H9 (cell line): ENCODE data around the gene MB21D2. TPM values are rescaled to one million over a fixed set of nuclear protein-coding genes. Genes with fewer than 3 reads are reported as not detected.

Experiments
- DNase-seq: peaks from one replicate; pipeline ENCODE4 v3.0.0-alpha.2; 2017
- H2AFZ ChIP-seq: one replicate; pipeline ENCODE4 v1.6.1; 2013; ENCODE audit warnings: mild to moderate bottlenecking, low read length, control low read depth, moderate library complexity
- H2AK5ac ChIP-seq: 2 replicates; pipeline ENCODE4 v1.6.1; 2013; ENCODE audit warnings: low read length, control low read depth, mixed read lengths; ENCODE audit not compliant: insufficient read length
- H2BK120ac ChIP-seq: one replicate; pipeline ENCODE4 v1.6.1; 2013; ENCODE audit warnings: low read depth, mild to moderate bottlenecking, low read length, control low read depth, inconsistent platforms; ENCODE audit not compliant: poor library complexity, severe bottlenecking
- H2BK12ac ChIP-seq: 2 replicates; pipeline ENCODE4 v1.6.1; 2013; ENCODE audit warnings: low read length, control low read depth, mixed read lengths, low read depth; ENCODE audit not compliant: insufficient read length
- H2BK15ac ChIP-seq: 2 replicates; pipeline ENCODE4 v1.6.1; 2013; ENCODE audit warnings: low read depth, low read length, control low read depth
- H2BK20ac ChIP-seq: one replicate; pipeline ENCODE4 v1.6.1; 2013; ENCODE audit warnings: low read depth, mild to moderate bottlenecking, low read length, control low read depth, inconsistent platforms; ENCODE audit not compliant: poor library complexity, severe bottlenecking
- H2BK5ac ChIP-seq: 2 replicates; pipeline ENCODE4 v1.6.1; 2013; ENCODE audit warnings: low read length, control low read depth, mixed read lengths; ENCODE audit not compliant: insufficient read length
- H3K14ac ChIP-seq: 2 replicates; pipeline ENCODE4 v1.6.1; 2013; ENCODE audit warnings: low read length, control low read depth; ENCODE audit not compliant: insufficient read depth
- H3K18ac ChIP-seq: 2 replicates; pipeline ENCODE4 v1.6.1; 2013; ENCODE audit warnings: low read depth, mild to moderate bottlenecking, mixed read lengths, low read length, control low read depth; ENCODE audit not compliant: insufficient read length
- H3K23ac ChIP-seq: 2 replicates; pipeline ENCODE4 v1.6.1; 2013; ENCODE audit warnings: low read length, control low read depth, mixed read lengths, low read depth; ENCODE audit not compliant: insufficient read length
- H3K23me2 ChIP-seq: 2 replicates; pipeline ENCODE4 v1.6.1; 2013; ENCODE audit warnings: low read depth, mild to moderate bottlenecking, mixed read lengths, low read length, control low read depth; ENCODE audit not compliant: insufficient read length, poor library complexity, severe bottlenecking
- H3K27ac ChIP-seq: 2 replicates; pipeline ENCODE4 v1.5.1; 2013; ENCODE audit warnings: low read length, control low read depth, mixed read lengths, low read depth; ENCODE audit not compliant: insufficient read length
- H3K27me3 ChIP-seq: 2 replicates; pipeline ENCODE4 v1.6.1; 2013; ENCODE audit warnings: low read length, control low read depth, inconsistent platforms; ENCODE audit not compliant: insufficient read depth
- H3K4ac ChIP-seq: 2 replicates; pipeline ENCODE4 v1.6.1; 2013; ENCODE audit warnings: low read depth, mild to moderate bottlenecking, control low read depth, inconsistent platforms, low read length, moderate library complexity
- H3K4me1 ChIP-seq: 2 replicates; pipeline ENCODE4 v1.6.1; 2013; ENCODE audit warnings: low read length, control low read depth, inconsistent platforms; ENCODE audit not compliant: insufficient read depth
- H3K4me2 ChIP-seq: 2 replicates; pipeline ENCODE4 v1.6.1; 2013; ENCODE audit warnings: low read length, control low read depth, mixed read lengths; ENCODE audit not compliant: insufficient read length, insufficient read depth
- H3K56ac ChIP-seq: 2 replicates; pipeline ENCODE4 v1.6.1; 2013; ENCODE audit warnings: low read depth, mild to moderate bottlenecking, mixed read lengths, low read length, control low read depth; ENCODE audit not compliant: insufficient read length
- H3K79me1 ChIP-seq: 2 replicates; pipeline ENCODE4 v1.6.1; 2013; ENCODE audit warnings: low read depth, mild to moderate bottlenecking, moderate library complexity, low read length, control low read depth, inconsistent platforms; ENCODE audit not compliant: insufficient read depth, poor library complexity, severe bottlenecking
- H3K79me2 ChIP-seq: 2 replicates; pipeline ENCODE4 v1.6.1; 2013; ENCODE audit warnings: low read length, control low read depth, inconsistent platforms; ENCODE audit not compliant: insufficient read depth
- H3K9ac ChIP-seq: 2 replicates; pipeline ENCODE4 v1.6.1; 2013; ENCODE audit warnings: low read length, control low read depth, mixed read lengths; ENCODE audit not compliant: insufficient read length; ENCODE audit errors: extremely low read depth
- H3K9me3 ChIP-seq: one replicate; pipeline ENCODE4 v1.6.1; 2013; ENCODE audit warnings: low read depth, low read length, inconsistent platforms; ENCODE audit not compliant: control insufficient read depth
- H3T11ph ChIP-seq: one replicate; pipeline ENCODE4 v1.6.1; 2013; ENCODE audit warnings: mild to moderate bottlenecking, low read length, control low read depth, inconsistent platforms
- H4K20me1 ChIP-seq: one replicate; pipeline ENCODE4 v1.6.1; 2013; ENCODE audit not compliant: control insufficient read depth, insufficient read length, insufficient read depth
- H4K5ac ChIP-seq: 2 replicates; pipeline ENCODE4 v1.6.1; 2013; ENCODE audit warnings: low read depth, mild to moderate bottlenecking, mixed read lengths, low read length, control low read depth; ENCODE audit not compliant: insufficient read length
- H4K8ac ChIP-seq: replicated peaks from 2 replicates; pipeline ENCODE4 v1.6.1; 2013; ENCODE audit warnings: low read length, control low read depth, mixed read lengths, low read depth; ENCODE audit not compliant: insufficient read length
- H4K91ac ChIP-seq: 2 replicates; pipeline ENCODE4 v1.6.1; 2013; ENCODE audit warnings: low read depth, mild to moderate bottlenecking, moderate library complexity, mixed read lengths, low read length, control low read depth; ENCODE audit not compliant: insufficient read length
- H3K27ac Mint-ChIP-seq, 3 experiments: 2 replicates in 2 of 3; 3 replicates in 1 of 3; pipeline ENCODE4 v1.8.0; 2020 to 2021; ENCODE audit warnings: mixed read lengths in 3 of 3, mild to moderate bottlenecking in 1 of 3, moderate library complexity in 1 of 3
- H3K27me3 Mint-ChIP-seq: 2 replicates; pipeline ENCODE4 v1.8.0; 2021; ENCODE audit warnings: low read depth, mild to moderate bottlenecking, moderate library complexity, mixed read lengths
- H3K36me3 Mint-ChIP-seq, 3 experiments: 2 replicates in 2 of 3; 3 replicates in 1 of 3; pipeline ENCODE4 v1.8.0; 2020 to 2021; ENCODE audit warnings: low read depth in 3 of 3, mixed read lengths in 3 of 3; ENCODE audit not compliant: insufficient read depth in 1 of 3
- H3K4me1 Mint-ChIP-seq, 2 experiments: 2 replicates each; pipeline ENCODE4 v1.8.0; 2020; ENCODE audit warnings: mixed read lengths in 2 of 2
- H3K4me3 Mint-ChIP-seq, 2 experiments: 2 replicates in 1 of 2; 3 replicates in 1 of 2; pipeline ENCODE4 v1.8.0; 2020 to 2021; ENCODE audit warnings: mild to moderate bottlenecking in 2 of 2, mixed read lengths in 2 of 2, moderate library complexity in 1 of 2
- H3K9me3 Mint-ChIP-seq, 2 experiments: 2 replicates in 1 of 2; 3 replicates in 1 of 2; pipeline ENCODE4 v1.8.0; 2020; ENCODE audit warnings: mild to moderate bottlenecking in 2 of 2, mixed read lengths in 2 of 2, moderate library complexity in 1 of 2
- CTCF ChIP-seq: fragments of 200-600 bp; sonication (generic); conservative IDR thresholded peaks from 3 replicates; pipeline ENCODE4 v1.8.0; 2021; ENCODE audit warnings: antibody characterized with exemption, mild to moderate bottlenecking
- WGBS: extraction: QIAGEN DNeasy Blood & Tissue Kit; methylation state at CpG from one replicate; pipeline ENCODE4 v1.1.7; 2013; ENCODE audit warnings: missing lambda C conversion rate, low lambda C conversion rate, mixed read lengths; ENCODE audit not compliant: insufficient read length; ENCODE audit errors: extremely low coverage; 5-methylcytosine and 5-hydroxymethylcytosine counted together
- total RNA-seq: library from RNA; stranded (reverse); gene quantifications from 2 replicates; pipeline ENCODE4 v1.2.1, GENCODE V29; 2021

MB21D2 gene
- total RNA-seq, 1 experiment from 2014 or later, result 19.1 TPM

GRCh38 chr3:192847941-192848340 is 69.7 kb downstream of the MB21D2 start:
- no peak overlapping the region for H2AK5ac ChIP-seq
- no peak overlapping the region for H3K27ac ChIP-seq
- H3K23ac ChIP-seq, result no peak overlapping the region
- H3K4me3 Mint-ChIP-seq, result no peak overlapping the region
- H3K79me1 ChIP-seq, result no peaks in the 10 kb centered on the region
- H3K9ac ChIP-seq, result no peak overlapping the region
- WGBS, result no CpG with 5 or more reads among the region's 3 CpGs
- H3K4me2 ChIP-seq, result no peak overlapping the region
- no peak overlapping the region for H3K56ac ChIP-seq
- no peak overlapping the region for H2BK15ac ChIP-seq
- no peak overlapping the region for H3K4ac ChIP-seq
- H3K9me3 Mint-ChIP-seq, result no peaks in the 10 kb centered on the region; a peak in 1 of 5 replicates
- no peak overlapping the region for H3T11ph ChIP-seq
- no peaks in the 10 kb centered on the region; a peak in 1 of 7 replicates for H3K36me3 Mint-ChIP-seq
- H3K79me2 ChIP-seq, result peaks cover 19% of the 10 kb centered on the region
- no peak for DNase-seq
- H3K27me3 Mint-ChIP-seq, result no peaks in the 10 kb centered on the region; the same call in 1 of the 2 replicates
- H3K14ac ChIP-seq, result no peak overlapping the region
- no peaks in the 10 kb centered on the region for H3K27me3 ChIP-seq
- H3K27ac Mint-ChIP-seq, result no peak overlapping the region
- no peaks in the 10 kb centered on the region for H3K23me2 ChIP-seq
- H2BK20ac ChIP-seq, result no peak overlapping the region
- no peak overlapping the region for H3K18ac ChIP-seq
- no peak overlapping the region for H4K8ac ChIP-seq
- peaks cover 13 to 45% of the 10 kb centered on the region in 2 experiments for H3K4me1 Mint-ChIP-seq
- no peak for TF ChIP-seq CTCF
- no peaks in the 10 kb centered on the region for H4K20me1 ChIP-seq
- H4K5ac ChIP-seq, result no peak overlapping the region
- H2BK120ac ChIP-seq, result no peak overlapping the region
- H2BK5ac ChIP-seq, result no peak overlapping the region
- H4K91ac ChIP-seq, result no peak overlapping the region
- no peak overlapping the region for H2BK12ac ChIP-seq
- H2AFZ ChIP-seq, result no peak overlapping the region
- peaks cover 3% of the 10 kb centered on the region for H3K4me1 ChIP-seq
- no peaks in the 10 kb centered on the region for H3K9me3 ChIP-seq
